VCaP (cell line): ENCODE measurements around the gene CTIF.

Experiments used
- H3K27ac ChIP-seq: fragments of 450-650 bp; 2 replicates; pipeline ENCODE4 v1.5.1; 2017
- TF ChIP-seq, protein P1 (sequence below): fragments of 450-650 bp; conservative IDR thresholded peaks from 2 replicates; pipeline ENCODE4 v1.5.1; 2017; ENCODE audit warnings: mild to moderate bottlenecking, moderate library complexity

Gene CTIF

GRCh38 chr18:48861181-48861708 lies 322.4 kb downstream of the CTIF start:
- H3K27ac ChIP-seq: no peak overlapping the region
- TF ChIP-seq, protein P1, sequence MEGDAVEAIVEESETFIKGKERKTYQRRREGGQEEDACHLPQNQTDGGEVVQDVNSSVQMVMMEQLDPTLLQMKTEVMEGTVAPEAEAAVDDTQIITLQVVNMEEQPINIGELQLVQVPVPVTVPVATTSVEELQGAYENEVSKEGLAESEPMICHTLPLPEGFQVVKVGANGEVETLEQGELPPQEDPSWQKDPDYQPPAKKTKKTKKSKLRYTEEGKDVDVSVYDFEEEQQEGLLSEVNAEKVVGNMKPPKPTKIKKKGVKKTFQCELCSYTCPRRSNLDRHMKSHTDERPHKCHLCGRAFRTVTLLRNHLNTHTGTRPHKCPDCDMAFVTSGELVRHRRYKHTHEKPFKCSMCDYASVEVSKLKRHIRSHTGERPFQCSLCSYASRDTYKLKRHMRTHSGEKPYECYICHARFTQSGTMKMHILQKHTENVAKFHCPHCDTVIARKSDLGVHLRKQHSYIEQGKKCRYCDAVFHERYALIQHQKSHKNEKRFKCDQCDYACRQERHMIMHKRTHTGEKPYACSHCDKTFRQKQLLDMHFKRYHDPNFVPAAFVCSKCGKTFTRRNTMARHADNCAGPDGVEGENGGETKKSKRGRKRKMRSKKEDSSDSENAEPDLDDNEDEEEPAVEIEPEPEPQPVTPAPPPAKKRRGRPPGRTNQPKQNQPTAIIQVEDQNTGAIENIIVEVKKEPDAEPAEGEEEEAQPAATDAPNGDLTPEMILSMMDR: no peak

DNA sequence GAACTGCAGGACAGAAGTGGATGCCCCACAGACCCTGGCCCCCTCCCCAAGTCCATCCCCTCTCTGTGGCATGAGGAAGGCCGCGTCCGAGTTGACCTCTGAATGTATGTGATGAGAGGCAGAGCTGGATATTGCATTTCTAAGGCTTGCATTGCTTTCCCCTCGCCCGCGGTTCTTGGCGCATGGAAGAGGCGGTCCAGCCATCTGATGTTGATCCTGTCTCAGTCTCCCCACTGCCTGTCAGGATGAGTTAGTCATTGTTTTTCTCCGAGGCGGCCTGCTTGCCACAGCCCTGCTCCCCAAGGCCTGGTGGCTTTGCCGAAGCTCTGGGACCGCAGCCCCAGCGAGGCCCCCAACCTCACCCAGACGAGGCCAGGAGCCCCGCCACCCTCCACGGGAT lies 323.3 kb downstream of the CTIF start:
- no peak overlapping the region for H3K27ac ChIP-seq
- TF ChIP-seq, protein P1: no peak

DNA sequence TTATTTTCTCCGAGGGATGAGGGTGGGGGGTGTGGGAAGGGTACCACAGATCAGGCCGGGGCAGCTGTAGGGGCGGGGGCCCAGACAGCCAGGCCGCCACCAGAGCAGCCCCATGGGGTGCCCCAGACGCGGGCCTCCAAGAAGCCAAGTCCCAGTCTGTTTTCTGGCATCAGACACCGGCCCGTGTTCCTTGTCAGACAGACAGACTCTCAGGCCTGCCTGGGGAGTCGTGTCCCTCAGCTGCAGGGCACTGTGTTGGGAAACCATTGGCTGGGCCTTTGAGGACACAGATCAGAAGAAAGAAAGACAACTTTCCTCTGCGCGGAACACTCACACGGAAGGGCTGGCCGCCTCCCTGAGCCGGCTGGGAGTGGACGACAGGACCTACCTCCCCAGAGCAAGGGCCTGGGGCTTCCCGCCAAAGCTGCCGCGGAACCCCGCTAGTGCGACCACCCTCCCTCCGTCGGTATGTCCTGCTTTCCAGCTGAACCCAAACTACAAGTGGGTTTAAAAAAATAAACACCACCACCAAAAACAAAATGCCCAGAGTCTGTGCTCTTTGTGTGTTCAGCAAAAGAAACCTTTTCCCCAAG lies 323.9 kb downstream of the CTIF start:
- H3K27ac ChIP-seq: no peak overlapping the region
- TF ChIP-seq, protein P1: no peak

- H3K27ac ChIP-seq: no peak overlapping the region
- TF ChIP-seq, protein P1: no peak
Measured at GRCh38 chr18:48863432-48864065, 324.7 kb downstream of the CTIF start.

GRCh38 chr18:48864876-48865275 lies 326.0 kb downstream of the CTIF start:
- no peak overlapping the region for H3K27ac ChIP-seq
- TF ChIP-seq, protein P1: no peak

DNA sequence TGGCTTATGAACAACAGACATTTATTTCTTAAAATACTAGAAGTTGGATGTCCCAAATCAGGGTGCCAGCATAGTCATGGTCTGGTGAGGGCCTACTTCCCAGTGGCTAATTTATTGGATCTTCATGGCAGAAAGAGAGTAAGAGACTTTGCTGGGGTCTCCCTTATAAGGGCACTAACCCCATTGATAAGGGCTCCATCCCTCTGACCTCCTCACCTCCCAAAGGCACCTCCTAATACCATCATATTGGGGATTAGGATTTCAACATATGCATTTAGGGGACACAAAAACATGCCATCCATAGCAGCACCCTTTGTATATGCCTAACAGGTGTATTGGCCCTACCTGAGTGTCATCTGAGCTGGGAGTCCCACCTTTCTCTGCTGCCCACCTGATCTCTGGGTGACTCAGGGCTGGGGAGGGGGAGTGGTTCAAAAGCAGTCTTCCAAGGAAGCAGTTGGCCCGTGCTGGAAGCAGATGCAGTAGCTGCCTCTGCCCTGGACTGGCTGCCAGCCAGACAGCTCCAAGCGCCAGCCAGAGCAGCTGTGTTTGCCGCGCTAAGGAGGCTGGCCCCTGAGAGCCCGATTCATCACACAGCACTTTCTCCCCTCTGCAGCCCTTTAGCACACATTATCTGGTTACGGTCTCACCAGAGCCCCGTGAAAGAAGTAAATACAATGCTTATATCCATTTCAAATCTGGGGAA lies 327.4 kb downstream of the CTIF start:
- no peak overlapping the region for H3K27ac ChIP-seq
- TF ChIP-seq, protein P1: no peak

DNA sequence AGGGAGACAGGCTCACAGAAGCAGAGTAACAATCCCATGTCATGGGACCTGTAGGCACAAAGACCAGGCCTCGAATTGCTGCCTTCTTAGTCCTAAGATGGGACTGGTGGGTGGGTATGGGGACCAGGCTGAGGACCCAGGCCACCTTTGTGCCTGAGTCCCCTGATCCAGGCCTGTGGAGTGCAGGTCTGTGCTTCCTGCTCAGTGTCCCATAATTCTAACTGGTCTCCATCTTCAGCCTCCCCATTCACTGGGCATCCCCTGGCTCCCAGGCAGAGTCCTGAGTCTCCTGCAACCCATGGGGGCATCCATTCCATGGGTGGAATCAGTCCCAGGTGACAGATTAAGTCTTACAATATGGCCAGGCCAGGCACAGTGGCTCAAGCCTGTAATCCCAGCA lies 328.0 kb downstream of the CTIF start:
- TF ChIP-seq, protein P1: no peak
- H3K27ac ChIP-seq: no peak overlapping the region
